Neural cell (in vitro differentiated cells): Measurements from ENCODE around the gene DCST1. TPM values are rescaled to one million over a fixed set of nuclear protein-coding genes. Genes with fewer than 3 reads are reported as not detected.
"Not testable (repeated sequence)": the region's sequence is repeated elsewhere in the genome, so short reads cannot be mapped to it uniquely, and the experiment has no call there.

Source experiments
- H2AFZ ChIP-seq: fragments of 200-600, 300-800 bp; sonication (generic), shearing (Covaris generic); 2 replicates; pipeline ENCODE4 v1.6.0; 2014; ENCODE audit warnings: low read depth, mild to moderate bottlenecking, antibody characterized with exemption, low read length, moderate library complexity
- H3F3A ChIP-seq: fragments of 200-600 bp; shearing (Covaris generic); 2 replicates; pipeline ENCODE4 v1.6.1; 2016; ENCODE audit warnings: mild to moderate bottlenecking, moderate library complexity, mixed read lengths, antibody characterized with exemption, low read length; ENCODE audit not compliant: insufficient read depth, poor library complexity, severe bottlenecking
- H3K27ac ChIP-seq: fragments of 200-600, 300-800 bp; sonication (generic), shearing (Covaris generic); 2 replicates; pipeline ENCODE4 v1.5.1; 2014; ENCODE audit warnings: mild to moderate bottlenecking, low read length, moderate library complexity
- H3K27me3 ChIP-seq: fragments of 300-800, 200-600 bp; sonication (generic), shearing (Covaris generic); 2 replicates; pipeline ENCODE4 v1.6.0; 2014; ENCODE audit warnings: mild to moderate bottlenecking, low read depth, low read length, moderate library complexity; ENCODE audit not compliant: insufficient read depth
- H3K36me3 ChIP-seq: fragments of 300-800, 200-600 bp; sonication (generic), shearing (Covaris generic); 2 replicates; pipeline ENCODE4 v1.5.1; 2014; ENCODE audit warnings: mild to moderate bottlenecking, antibody characterized with exemption, low read length, moderate library complexity; ENCODE audit not compliant: insufficient read depth
- H3K4me2 ChIP-seq: fragments of 300-800, 200-600 bp; sonication (generic), shearing (Covaris generic); 2 replicates; pipeline ENCODE4 v1.6.0; 2014; ENCODE audit warnings: mild to moderate bottlenecking, low read length
- H3K4me3 ChIP-seq: fragments of 300-800, 200-600 bp; sonication (generic), shearing (Covaris generic); 2 replicates; pipeline ENCODE4 v1.5.1; 2014; ENCODE audit warnings: mild to moderate bottlenecking, low read length, moderate library complexity
- H3K79me2 ChIP-seq: fragments of 200-600 bp; shearing (Covaris generic); replicated peaks from 2 replicates; pipeline ENCODE4 v1.6.0; 2014; ENCODE audit warnings: mild to moderate bottlenecking, low read length, moderate library complexity; ENCODE audit not compliant: insufficient read depth
- H3K9ac ChIP-seq: fragments of 300-800, 200-600 bp; sonication (generic), shearing (Covaris generic); 2 replicates; pipeline ENCODE4 v1.6.1; 2016; ENCODE audit warnings: mild to moderate bottlenecking, low read length, mixed read lengths
- H3K9me2 ChIP-seq: fragments of 200-600 bp; shearing (Covaris generic); 2 replicates; pipeline ENCODE4 v1.6.1; 2016; ENCODE audit warnings: mild to moderate bottlenecking, low read length, mixed read lengths; ENCODE audit not compliant: insufficient read depth
- H3K9me3 ChIP-seq: fragments of 200-600, 300-800 bp; sonication (generic), shearing (Covaris generic); 2 replicates; pipeline ENCODE4 v1.6.1; 2016; ENCODE audit warnings: mild to moderate bottlenecking, mixed run types, low read length, moderate library complexity, mixed read lengths
- H4K20me1 ChIP-seq: fragments of 200-600 bp; shearing (Covaris generic); 2 replicates; pipeline ENCODE4 v1.6.1; 2016; ENCODE audit warnings: mild to moderate bottlenecking, mixed run types; ENCODE audit not compliant: insufficient read depth
- CTCF ChIP-seq: fragments of 450-650 bp; IDR thresholded peaks from 2 replicates; pipeline ENCODE4 v1.5.1; 2014; ENCODE audit warnings: antibody characterized with exemption, mild to moderate bottlenecking, moderate library complexity; ENCODE audit not compliant: poor library complexity, severe bottlenecking
- EP300 ChIP-seq: fragments of 450-650 bp; conservative IDR thresholded peaks from 2 replicates; pipeline ENCODE4 v1.6.1; 2014; ENCODE audit warnings: antibody characterized with exemption, mild to moderate bottlenecking, moderate library complexity; ENCODE audit not compliant: poor library complexity, severe bottlenecking
- EZH2 ChIP-seq: fragments of 200-600, 300-800 bp; shearing (Covaris generic), sonication (generic); IDR thresholded peaks from 2 replicates; pipeline ENCODE4 v1.6.1; 2014; ENCODE audit warnings: antibody characterized with exemption, low read length, borderline replicate concordance, mild to moderate bottlenecking; ENCODE audit not compliant: insufficient read depth, poor library complexity, severe bottlenecking
- MXI1 ChIP-seq: fragments of 450-650 bp; conservative IDR thresholded peaks from 2 replicates; pipeline ENCODE4 v1.6.1; 2014; ENCODE audit warnings: antibody characterized with exemption, mild to moderate bottlenecking; ENCODE audit not compliant: poor library complexity, severe bottlenecking
- POLR2AphosphoS5 ChIP-seq: IDR thresholded peaks from 2 replicates; pipeline ENCODE4 v1.6.1; 2012
- RAD21 ChIP-seq: fragments of 450-650 bp; conservative IDR thresholded peaks from 2 replicates; pipeline ENCODE4 v1.6.1; 2014; ENCODE audit warnings: antibody characterized with exemption, mild to moderate bottlenecking, moderate library complexity
- REST ChIP-seq: IDR thresholded peaks from 2 replicates; pipeline ENCODE4 v1.6.1; 2012; ENCODE audit warnings: borderline replicate concordance
- SMC3 ChIP-seq: fragments of 450-650 bp; conservative IDR thresholded peaks from 2 replicates; pipeline ENCODE4 v1.6.1; 2014; ENCODE audit warnings: antibody characterized with exemption, mild to moderate bottlenecking, moderate library complexity; ENCODE audit not compliant: poor library complexity
- TAF1 ChIP-seq: IDR thresholded peaks from 2 replicates; pipeline ENCODE4 v1.6.1; 2012; ENCODE audit warnings: low read depth
- polyA minus RNA-seq: library from RNA; depleted of rRNA, polyadenylated mRNA; stranded (reverse); fragments of >200 nt; gene quantifications from 2 replicates; pipeline ENCODE4 v1.2.3, GENCODE V29; 2014
- polyA plus RNA-seq: library from polyadenylated mRNA; depleted of rRNA; stranded (reverse); fragments of >200 nt; gene quantifications from 2 replicates; pipeline ENCODE4 v1.2.3, GENCODE V29; 2014

The DCST1 gene
- polyA plus RNA-seq (not detected in 2 replicates), polyA minus RNA-seq (not detected in 2 replicates)

GRCh38 chr1:155033524-155033923, at the start of gene DCST1, which contains the start of gene DCST2:
Gene DCST1, plus strand, starts transcription at chr1:155033824. Its CDS starts 213 bp downstream, at chr1:155034037.
Gene DCST2, minus strand, starts transcription at chr1:155033781. Its CDS starts 80 bp downstream, at chr1:155033701.
- Histone ChIP-seq H3K4me3 (no peak within 1 kb of the TSS), H4K20me1 (no peaks in the 10 kb centered on the region), H2AFZ (no peak within 1 kb of the TSS), H3K79me2 (no peaks in the 10 kb centered on the region), H3F3A (no peaks in the 10 kb centered on the region), H3K27ac (no peak within 1 kb of the TSS), H3K9me3 (no peaks in the 10 kb centered on the region), H3K9ac (no peak within 1 kb of the TSS), H3K9me2 (no peaks in the 10 kb centered on the region), H3K4me2 (no peak within 1 kb of the TSS), H3K27me3 (no peaks in the 10 kb centered on the region), H3K36me3 (no peaks in the 10 kb centered on the region)
- TF ChIP-seq SMC3 (no peak), POLR2AphosphoS5 (no peak), MXI1 (no peak), CTCF (no peak), TAF1 (no peak), EP300 (no peak), EZH2 (no peak)

GRCh38 chr1:154986736-154987135, 46.9 kb upstream of the DCST1 start:
- not testable (repeated sequence) for H3K27ac ChIP-seq, H3K9me3 ChIP-seq

GRCh38 chr1:154987326-154987725, 46.3 kb upstream of the DCST1 start:
- Histone ChIP-seq H3K27me3 (no peaks in the 10 kb centered on the region), H2AFZ (no peak overlapping the region), H3K9me2 (no peaks in the 10 kb centered on the region), H3K4me3 (no peak overlapping the region), H3K79me2 (peaks cover 17% of the 10 kb centered on the region), H3K36me3 (no peaks in the 10 kb centered on the region), H3K4me2 (no peak overlapping the region), H3K27ac (no peak overlapping the region), H4K20me1 (no peaks in the 10 kb centered on the region), H3K9ac (no peak overlapping the region), H3F3A (no peaks in the 10 kb centered on the region), H3K9me3 (no peaks in the 10 kb centered on the region)
- TF ChIP-seq REST (no peak), RAD21 (no peak), POLR2AphosphoS5 (no peak), SMC3 (no peak), CTCF (no peak), TAF1 (no peak), MXI1 (no peak), EZH2 (no peak), EP300 (no peak)

More at GRCh38 chr1:154986736-154987135, 46.9 kb upstream of the DCST1 start:
- not testable (repeated sequence) for H4K20me1 ChIP-seq, H3K9ac ChIP-seq, H3K9me2 ChIP-seq, H2AFZ ChIP-seq, H3K4me3 ChIP-seq, H3F3A ChIP-seq, H3K36me3 ChIP-seq, H3K27me3 ChIP-seq, H3K4me2 ChIP-seq
- H3K79me2 ChIP-seq = peaks cover 17% of the 10 kb centered on the region
